Astrocyte (in vitro differentiated cells and primary cell): ENCODE data around the gene PAQR4.
"Not testable (repeated sequence)": the region's sequence is repeated elsewhere in the genome, so short reads cannot be mapped to it uniquely, and the experiment has no call there.

Source experiments
- CTCF ChIP-seq: IDR thresholded peaks from 2 replicates; pipeline ENCODE4 v1.5.1; 2011; ENCODE audit warnings: low read depth, mild to moderate bottlenecking, inconsistent platforms, low read length, moderate library complexity; ENCODE audit not compliant: insufficient read depth
- EZH2 ChIP-seq: IDR thresholded peaks from 2 replicates; pipeline ENCODE4 v1.6.1; 2012; ENCODE audit warnings: mild to moderate bottlenecking, low read length, inconsistent platforms; ENCODE audit not compliant: insufficient read depth

GRCh38 chr16:2943716-2944115 is 25.4 kb upstream of the PAQR4 start:
- TF ChIP-seq EZH2, CTCF: not testable (repeated sequence)
